Measurements from ENCODE around the gene ZNF619. TPM values are rescaled to one million over a fixed set of nuclear protein-coding genes. Genes with fewer than 3 reads are reported as not detected.

ZNF619 gene
- total RNA-seq (1 to 10 TPM; 6.9 TPM), polyA plus RNA-seq (ENCODE audit: insufficient read length in 6 of 6) (1 to 10 TPM; 6.4 to 8.7 (median 7.6) TPM)
- long read RNA-seq, donor 1, full-length matches to known transcripts: 1 of 1 reads
- long read RNA-seq, donor 1, partial matches to known transcripts: 0 of 1 reads
- long read RNA-seq, donor 1, other reads (novel, unspliced or antisense): 0 of 1 reads
- long read RNA-seq, donor 2: 0 reads
- long read RNA-seq, donor 3: 0 reads
- long read RNA-seq, donor 4, partial matches to known transcripts: 0 of 2 reads
- long read RNA-seq, donor 4, other reads (novel, unspliced or antisense): 2 of 2 reads
- long read RNA-seq, donor 5, full-length matches to known transcripts: 1 of 1 reads
- long read RNA-seq, donor 5, partial matches to known transcripts: 0 of 1 reads
- long read RNA-seq, donor 5, other reads (novel, unspliced or antisense): 0 of 1 reads
- long read RNA-seq, donor 6, full-length matches to known transcripts: 2 of 2 reads
- long read RNA-seq, donor 6, partial matches to known transcripts: 0 of 2 reads
- long read RNA-seq, donor 6, other reads (novel, unspliced or antisense): 0 of 2 reads
- long read RNA-seq, donor 7: 0 reads
- long read RNA-seq, donor 8: 0 reads
- long read RNA-seq, donor 9: 0 reads
- long read RNA-seq, donor 10, partial matches to known transcripts: 0 of 2 reads
- long read RNA-seq, donor 10, other reads (novel, unspliced or antisense): 2 of 2 reads
- long read RNA-seq, donor 11: 0 reads
- long read RNA-seq, donor 12, partial matches to known transcripts: 0 of 1 reads
- long read RNA-seq, donor 12, other reads (novel, unspliced or antisense): 0 of 1 reads

DNA sequence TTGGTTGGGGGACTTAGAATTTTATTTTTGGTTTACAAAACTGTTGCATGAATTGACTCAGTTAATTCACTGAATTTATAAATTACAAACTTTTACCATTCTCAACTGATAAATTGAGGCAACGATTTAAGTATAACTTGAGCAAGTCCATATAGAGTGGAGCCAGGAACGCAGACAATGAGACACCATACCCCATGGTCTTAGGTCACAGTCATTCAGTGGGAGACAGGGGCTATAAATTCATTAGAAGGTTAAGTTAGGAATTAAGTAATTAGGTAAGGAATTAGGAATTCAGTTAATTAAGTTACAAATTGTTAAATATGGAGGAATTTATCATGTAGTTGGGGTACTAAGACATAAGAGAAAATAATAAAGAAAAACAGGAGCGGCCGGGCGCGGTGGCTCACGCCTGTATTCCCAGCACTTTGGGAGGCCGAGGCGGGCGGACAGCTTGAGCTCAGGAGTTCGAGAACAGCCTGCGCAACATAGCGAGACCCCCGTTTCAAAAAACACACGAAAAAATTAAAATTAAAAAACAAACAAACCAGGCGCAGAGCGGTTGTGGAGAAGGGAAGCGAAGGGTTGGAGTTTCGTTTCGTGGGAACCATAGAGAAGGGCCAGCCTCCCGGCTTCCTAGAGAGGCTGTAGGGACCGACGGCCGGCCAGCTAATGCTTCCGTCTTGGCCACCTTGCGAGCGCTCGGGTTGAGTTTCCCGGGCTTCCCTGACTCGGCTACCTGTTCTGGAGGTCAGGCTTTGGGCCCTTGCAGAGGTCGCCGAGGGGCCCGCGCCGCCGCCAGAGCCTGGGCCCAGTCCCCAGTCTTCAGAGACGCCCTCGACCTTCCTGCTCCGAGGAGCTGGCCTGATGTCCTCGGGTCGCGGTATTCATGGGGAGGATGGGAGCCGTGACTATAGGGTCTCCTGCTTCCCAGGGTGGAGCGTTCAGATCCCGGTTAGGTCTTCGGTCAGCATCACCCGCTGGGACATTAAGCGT lies at the start of gene ZNF619:
Gene ZNF619, plus strand, starts transcription at position 645 of the 993 bp plus-strand sequence. CDS start 858 bp downstream, outside the sequence.
- H3K9me3 ChIP-seq: no peaks in the 10 kb centered on the region
- intact Hi-C loops (cut with DNase I): no loop called here
- peak; percentile 63 to 91 (median 80) for DNase-seq
- H3K36me3 ChIP-seq: peaks cover 0 to 9% of the 10 kb centered on the region in 2 donors
- peaks cover 0 to 10% of the 10 kb centered on the region in 2 donors for H3K4me1 ChIP-seq
- no peaks in the 10 kb centered on the region for H3K27me3 ChIP-seq
- H3K27ac ChIP-seq: peak within 1 kb of the TSS; percentile 43 to 78
- TF ChIP-seq, protein P1, sequence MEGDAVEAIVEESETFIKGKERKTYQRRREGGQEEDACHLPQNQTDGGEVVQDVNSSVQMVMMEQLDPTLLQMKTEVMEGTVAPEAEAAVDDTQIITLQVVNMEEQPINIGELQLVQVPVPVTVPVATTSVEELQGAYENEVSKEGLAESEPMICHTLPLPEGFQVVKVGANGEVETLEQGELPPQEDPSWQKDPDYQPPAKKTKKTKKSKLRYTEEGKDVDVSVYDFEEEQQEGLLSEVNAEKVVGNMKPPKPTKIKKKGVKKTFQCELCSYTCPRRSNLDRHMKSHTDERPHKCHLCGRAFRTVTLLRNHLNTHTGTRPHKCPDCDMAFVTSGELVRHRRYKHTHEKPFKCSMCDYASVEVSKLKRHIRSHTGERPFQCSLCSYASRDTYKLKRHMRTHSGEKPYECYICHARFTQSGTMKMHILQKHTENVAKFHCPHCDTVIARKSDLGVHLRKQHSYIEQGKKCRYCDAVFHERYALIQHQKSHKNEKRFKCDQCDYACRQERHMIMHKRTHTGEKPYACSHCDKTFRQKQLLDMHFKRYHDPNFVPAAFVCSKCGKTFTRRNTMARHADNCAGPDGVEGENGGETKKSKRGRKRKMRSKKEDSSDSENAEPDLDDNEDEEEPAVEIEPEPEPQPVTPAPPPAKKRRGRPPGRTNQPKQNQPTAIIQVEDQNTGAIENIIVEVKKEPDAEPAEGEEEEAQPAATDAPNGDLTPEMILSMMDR (IDR thresholded peaks at IDR 0.05): no peak
- peak within 1 kb of the TSS; percentile 57 to 78 for H3K4me3 ChIP-seq
- ATAC-seq: peak; percentile 99

DNA sequence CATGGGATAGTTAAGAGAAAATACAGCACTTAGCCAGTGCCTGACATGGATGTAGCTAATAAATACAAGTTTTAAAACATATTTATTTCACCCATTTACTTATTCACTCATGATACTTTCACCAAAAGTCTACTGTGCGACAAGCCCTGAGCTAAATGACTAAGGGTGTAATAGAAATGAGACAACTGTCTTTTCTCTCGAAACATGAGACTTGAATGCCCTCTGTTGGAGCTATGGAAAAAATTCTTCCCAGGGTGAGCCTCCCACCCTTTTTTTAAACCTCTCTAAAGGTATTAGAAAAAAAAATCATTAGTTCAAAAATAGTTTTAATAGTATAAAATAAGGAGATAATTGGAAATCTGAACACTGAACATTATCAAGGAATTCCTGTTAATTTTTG lies 44.1 kb upstream of the ZNF619 start:
- ATAC-seq (no peak), DNase-seq (no peak)
- Histone ChIP-seq H3K36me3 (no peaks in the 10 kb centered on the region), H3K27ac (no peak overlapping the region), H3K9me3 (no peaks in the 10 kb centered on the region), H3K4me3 (no peak overlapping the region), H3K4me1 (no peaks in the 10 kb centered on the region), H3K27me3 (no peaks in the 10 kb centered on the region)
- TF ChIP-seq, protein P1 (IDR thresholded peaks at IDR 0.05): peak in 1 of 2 donors; percentile 10
- intact Hi-C loops (cut with DNase I): no loop called here

DNA sequence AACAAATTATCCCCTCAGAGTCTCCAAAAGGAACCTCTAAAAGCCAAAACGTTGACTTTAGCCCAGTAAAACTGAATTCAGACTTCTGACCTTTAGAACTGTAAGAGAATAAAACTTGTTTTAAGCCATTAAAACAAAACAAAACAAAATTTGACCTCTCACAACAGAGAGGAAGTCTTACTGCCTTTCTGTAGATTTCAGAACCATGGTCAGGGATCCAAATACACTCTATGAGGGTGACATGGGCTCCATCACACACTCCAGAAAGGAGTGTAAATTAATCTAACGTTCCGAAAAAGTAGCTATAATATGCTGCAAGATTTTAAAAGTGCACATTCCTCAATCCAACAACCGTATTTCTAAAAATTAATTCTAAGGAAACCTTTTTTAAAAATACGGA lies 39.0 kb upstream of the ZNF619 start:
- ATAC-seq (no peak), DNase-seq (no peak)
- Histone ChIP-seq H3K27me3 (no peaks in the 10 kb centered on the region), H3K9me3 (no peaks in the 10 kb centered on the region), H3K4me1 (no peaks in the 10 kb centered on the region), H3K4me3 (no peak overlapping the region), H3K27ac (no peak overlapping the region), H3K36me3 (no peaks in the 10 kb centered on the region)
- TF ChIP-seq, protein P1 (IDR thresholded peaks at IDR 0.05): no peak
- intact Hi-C loops (cut with DNase I): no loop called here

DNA sequence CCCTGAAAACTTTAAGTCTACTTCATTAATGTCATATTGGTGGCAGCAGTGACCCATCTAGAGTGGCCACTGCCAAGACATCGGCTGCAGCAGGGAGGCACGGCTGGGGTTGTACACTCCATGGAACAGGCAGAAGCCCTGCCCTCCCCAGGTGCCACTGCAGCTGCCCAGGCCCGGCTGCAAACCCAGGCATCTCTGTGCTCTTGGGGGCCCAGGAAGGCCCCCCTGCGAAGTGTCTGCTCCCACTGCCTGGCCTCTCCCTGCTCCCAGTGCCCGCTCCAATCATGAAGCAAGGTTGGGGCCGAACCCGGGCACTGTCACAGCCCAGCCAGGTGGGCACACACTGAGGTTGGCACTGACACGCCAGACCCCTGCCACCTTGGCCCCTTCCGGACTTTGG lies 31.9 kb upstream of the ZNF619 start:
- Histone ChIP-seq H3K27me3 (no peaks in the 10 kb centered on the region), H3K9me3 (no peaks in the 10 kb centered on the region), H3K27ac (no peak overlapping the region), H3K36me3 (peaks cover 0 to 4% of the 10 kb centered on the region in 2 donors), H3K4me1 (no peaks in the 10 kb centered on the region), H3K4me3 (no peak overlapping the region)
- TF ChIP-seq, protein P1 (IDR thresholded peaks at IDR 0.05): no peak
- intact Hi-C loops (cut with DNase I): no loop called here
- ATAC-seq (no peak), DNase-seq (no peak)
